ENCODE results near the gene CCDC69. TPM values are rescaled to one million over a fixed set of nuclear protein-coding genes. Genes with fewer than 3 reads are reported as not detected.

CCDC69 gene
- total and polyA plus RNA-seq, 9 donors: 38.5 to 104 (median 84.5) TPM

DNA sequence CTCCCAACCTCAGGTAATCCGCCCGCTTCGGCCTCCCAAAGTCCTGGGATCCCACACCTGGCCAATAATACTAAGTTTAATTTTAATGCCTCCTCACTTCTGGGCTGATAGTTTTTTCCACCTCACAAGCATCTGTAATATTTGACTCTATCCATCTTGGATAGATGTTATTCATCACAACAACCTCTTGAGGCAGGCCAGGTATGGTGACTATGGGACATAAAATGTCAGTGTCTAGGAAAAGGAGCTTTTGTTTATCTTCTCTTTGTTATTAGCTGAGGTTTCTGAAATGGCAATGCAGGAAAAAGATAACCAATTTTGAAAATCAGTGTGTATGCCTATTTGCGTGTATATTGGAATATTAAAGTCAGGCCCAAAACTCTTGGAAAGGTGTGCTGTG, 1.2 kb upstream of the CCDC69 start:
- DNase-seq: no peak
- Histone ChIP-seq H3K27me3 (ENCODE audit: control insufficient read depth, insufficient read depth, low read length) (no peaks in the 10 kb centered on the region), H3K9me3 (replicated peaks; ENCODE audit: control insufficient read depth, low read depth, low read length) (no peaks in the 10 kb centered on the region), H3K4me1 (ENCODE audit: control insufficient read depth, insufficient read depth, low read length) (peaks cover 31% of the 10 kb centered on the region), H3K27ac (ENCODE audit: low read length) (no peak overlapping the region), H3K4me3 (ENCODE audit: low read length) (no peak overlapping the region), H3K36me3 (ENCODE audit: control insufficient read depth, insufficient read depth, low read length) (peaks cover 3% of the 10 kb centered on the region)
- 93% methylated on average over 4 of the region's 4 CpGs for WGBS (ENCODE audit: insufficient coverage)

DNA sequence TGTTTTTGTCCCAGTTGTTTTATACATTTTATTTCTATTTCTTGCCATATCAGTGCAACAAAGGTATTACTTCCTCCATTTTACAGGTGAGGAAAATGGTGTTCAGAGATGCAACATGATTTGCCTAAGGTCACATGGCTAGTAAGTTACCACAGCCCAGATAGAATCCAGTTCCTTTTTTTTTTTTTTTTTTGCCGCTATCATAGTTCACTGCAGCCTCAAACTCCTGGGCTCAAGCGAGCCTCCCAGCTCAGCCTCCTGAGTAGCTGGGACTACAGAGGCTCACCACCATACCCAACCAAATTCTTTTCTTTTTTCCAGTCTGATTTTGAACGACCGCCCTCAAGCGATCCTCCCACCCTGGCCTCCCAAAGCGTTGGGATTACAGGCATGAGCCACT, 480 bp upstream of the CCDC69 start:
- Histone ChIP-seq H3K36me3 (ENCODE audit: control insufficient read depth, insufficient read depth, low read length) (peaks cover 3% of the 10 kb centered on the region), H3K9me3 (replicated peaks; ENCODE audit: control insufficient read depth, low read depth, low read length) (no peaks in the 10 kb centered on the region), H3K27ac (ENCODE audit: low read length) (no peak overlapping the region), H3K4me3 (ENCODE audit: low read length) (peak overlapping the region; percentile 76), H3K4me1 (ENCODE audit: control insufficient read depth, insufficient read depth, low read length) (peaks cover 34% of the 10 kb centered on the region), H3K27me3 (ENCODE audit: control insufficient read depth, insufficient read depth, low read length) (no peaks in the 10 kb centered on the region)
- no peak for DNase-seq
- 82% methylated on average over 3 of the region's 6 CpGs for WGBS (ENCODE audit: insufficient coverage)

DNA sequence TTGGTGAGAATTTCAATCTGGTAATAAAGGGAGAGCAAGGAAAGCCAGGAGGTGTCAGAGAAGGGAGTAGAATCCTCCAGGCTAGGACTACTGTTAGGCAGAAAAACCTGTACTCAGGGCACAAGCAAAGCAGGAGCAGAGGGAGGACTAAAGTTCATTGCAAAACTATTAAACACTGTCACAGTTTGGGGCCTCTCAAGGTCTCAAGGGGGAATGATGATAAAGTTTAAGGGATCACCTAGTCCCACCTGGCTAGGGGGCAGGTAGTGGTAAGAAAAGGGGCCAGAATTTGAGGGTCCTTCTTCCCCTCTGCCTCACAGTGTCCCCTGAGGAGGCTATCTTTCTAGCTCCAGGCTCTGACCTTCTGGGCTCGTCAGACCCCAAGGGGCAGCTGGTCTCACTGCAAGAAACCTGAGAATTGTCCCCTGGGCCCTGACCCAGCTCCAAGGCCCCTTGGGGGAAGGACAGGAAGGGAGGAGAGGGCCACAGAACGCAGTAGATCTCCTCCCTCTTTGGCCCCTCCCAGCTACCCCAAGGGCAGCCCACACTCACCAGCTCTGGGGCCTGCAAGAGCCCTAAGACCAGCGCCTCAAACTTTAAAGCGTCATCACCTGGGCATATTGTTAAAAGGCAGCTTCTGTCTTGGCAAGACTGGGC, 974 bp downstream of the CCDC69 start:
- WGBS (ENCODE audit: insufficient coverage): 20% methylated on average over 2 of the region's 4 CpGs
- no peak for DNase-seq
- Histone ChIP-seq H3K36me3 (ENCODE audit: control insufficient read depth, insufficient read depth, low read length) (peaks cover 3% of the 10 kb centered on the region), H3K4me1 (ENCODE audit: control insufficient read depth, insufficient read depth, low read length) (peaks cover 34% of the 10 kb centered on the region), H3K4me3 (ENCODE audit: low read length) (peak overlapping the region; percentile 76), H3K27ac (ENCODE audit: low read length) (peak overlapping the region; percentile 81), H3K9me3 (replicated peaks; ENCODE audit: control insufficient read depth, low read depth, low read length) (no peaks in the 10 kb centered on the region), H3K27me3 (ENCODE audit: control insufficient read depth, insufficient read depth, low read length) (no peaks in the 10 kb centered on the region)

DNA sequence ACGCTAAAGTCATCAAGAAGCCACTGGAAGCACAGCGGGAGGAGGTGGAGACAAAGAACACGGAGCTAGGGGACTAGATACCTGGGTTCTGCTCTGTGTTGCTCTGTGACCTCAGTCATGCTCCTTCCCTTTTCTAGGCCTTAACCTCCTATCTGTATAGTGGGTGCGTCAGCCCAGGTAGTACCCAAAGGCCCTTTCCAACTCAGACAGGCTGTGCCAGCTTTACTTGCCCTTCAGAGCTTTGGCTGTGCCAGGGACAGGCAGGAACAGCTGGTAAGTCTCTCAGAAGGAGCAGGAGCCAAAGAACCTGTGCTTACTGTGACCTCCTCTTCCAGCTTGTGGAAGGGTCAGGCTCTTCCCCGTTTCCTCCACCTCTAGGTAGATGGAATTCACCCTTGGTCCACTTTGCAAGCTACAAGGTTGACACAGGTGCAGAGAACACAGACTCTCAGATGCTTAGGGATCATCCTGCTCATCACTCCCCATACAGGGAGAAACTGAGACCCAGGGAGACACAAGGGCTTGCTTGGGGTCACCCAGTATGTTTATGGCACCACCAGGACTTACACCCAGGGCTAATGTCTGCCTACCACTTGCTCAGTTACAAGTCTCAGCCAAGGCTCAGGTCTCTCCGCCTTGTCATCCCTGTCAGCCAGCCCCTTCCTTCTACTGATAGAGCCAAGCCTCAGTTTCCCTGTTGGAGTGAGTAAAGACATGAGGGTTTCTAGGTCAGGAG, 1.7 kb downstream of the CCDC69 start:
- peak overlapping the region; percentile 76 for H3K4me3 ChIP-seq (ENCODE audit: low read length)
- H3K27ac ChIP-seq (ENCODE audit: low read length): peak overlapping the region; percentile 81
- 90% methylated on average over 5 of the region's 6 CpGs for WGBS (ENCODE audit: insufficient coverage)

DNA sequence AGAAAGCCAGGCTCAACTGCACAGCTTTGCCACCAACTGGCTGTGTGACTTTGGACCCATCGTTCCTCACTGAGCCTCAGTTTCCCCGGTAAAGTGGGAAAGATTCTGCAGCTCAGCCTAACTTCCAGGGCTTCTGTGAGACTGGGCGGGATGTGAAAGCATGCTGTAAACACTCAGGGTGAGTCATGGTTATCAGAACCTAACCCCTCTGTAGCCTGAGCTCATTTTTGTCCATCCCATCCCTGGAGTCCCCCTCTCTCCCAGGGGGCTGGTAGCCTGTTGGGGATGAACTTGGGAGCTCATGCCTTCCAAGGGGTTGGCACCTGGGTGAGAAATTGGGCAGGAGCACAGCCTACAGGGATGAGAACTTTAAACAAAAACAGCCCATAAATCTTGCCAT, 2.3 kb downstream of the CCDC69 start:
- DNase-seq: no peak
- Histone ChIP-seq H3K27me3 (ENCODE audit: control insufficient read depth, insufficient read depth, low read length) (no peaks in the 10 kb centered on the region), H3K4me1 (ENCODE audit: control insufficient read depth, insufficient read depth, low read length) (peaks cover 34% of the 10 kb centered on the region), H3K27ac (ENCODE audit: low read length) (no peak overlapping the region), H3K4me3 (ENCODE audit: low read length) (no peak overlapping the region), H3K9me3 (replicated peaks; ENCODE audit: control insufficient read depth, low read depth, low read length) (no peaks in the 10 kb centered on the region), H3K36me3 (ENCODE audit: control insufficient read depth, insufficient read depth, low read length) (peaks cover 3% of the 10 kb centered on the region)
- 100% methylated on average over 1 of the region's 3 CpGs for WGBS (ENCODE audit: insufficient coverage)

More for the DNA sequence above, 1.7 kb downstream of the CCDC69 start:
- H3K9me3 ChIP-seq (replicated peaks; ENCODE audit: control insufficient read depth, low read depth, low read length): no peaks in the 10 kb centered on the region
- DNase-seq: no peak
- H3K27me3 ChIP-seq (ENCODE audit: control insufficient read depth, insufficient read depth, low read length): no peaks in the 10 kb centered on the region
- H3K4me1 ChIP-seq (ENCODE audit: control insufficient read depth, insufficient read depth, low read length): peaks cover 34% of the 10 kb centered on the region
- peaks cover 3% of the 10 kb centered on the region for H3K36me3 ChIP-seq (ENCODE audit: control insufficient read depth, insufficient read depth, low read length)

DNA sequence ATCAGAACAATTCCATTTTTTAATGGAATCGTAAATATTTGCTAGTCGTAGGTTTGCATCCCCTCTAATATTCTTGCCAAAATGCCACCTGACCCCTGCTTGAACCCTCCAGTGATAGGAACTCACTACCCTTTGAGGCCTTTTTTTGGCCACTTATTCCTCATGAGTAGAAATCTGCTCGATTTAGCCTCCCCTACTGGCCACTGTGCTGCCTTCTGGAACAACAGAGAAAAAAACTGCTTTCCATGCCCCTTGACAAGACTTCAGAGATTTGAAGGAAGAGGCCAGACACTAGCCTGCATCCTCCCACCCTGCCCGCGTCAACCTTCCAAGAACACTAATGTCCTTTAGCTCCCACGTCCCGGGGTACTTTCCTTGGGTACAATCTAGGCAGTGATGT, 4.1 kb downstream of the CCDC69 start:
- H3K27me3 ChIP-seq (ENCODE audit: control insufficient read depth, insufficient read depth, low read length): no peaks in the 10 kb centered on the region
- no peak for DNase-seq
- WGBS (ENCODE audit: insufficient coverage): 81% methylated on average over 7 of the region's 7 CpGs
- no peaks in the 10 kb centered on the region for H3K9me3 ChIP-seq (replicated peaks; ENCODE audit: control insufficient read depth, low read depth, low read length)
- no peak overlapping the region for H3K4me3 ChIP-seq (ENCODE audit: low read length)
- H3K27ac ChIP-seq (ENCODE audit: low read length): no peak overlapping the region
- peaks cover 37% of the 10 kb centered on the region for H3K4me1 ChIP-seq (ENCODE audit: control insufficient read depth, insufficient read depth, low read length)
- peaks cover 3% of the 10 kb centered on the region for H3K36me3 ChIP-seq (ENCODE audit: control insufficient read depth, insufficient read depth, low read length)

DNA sequence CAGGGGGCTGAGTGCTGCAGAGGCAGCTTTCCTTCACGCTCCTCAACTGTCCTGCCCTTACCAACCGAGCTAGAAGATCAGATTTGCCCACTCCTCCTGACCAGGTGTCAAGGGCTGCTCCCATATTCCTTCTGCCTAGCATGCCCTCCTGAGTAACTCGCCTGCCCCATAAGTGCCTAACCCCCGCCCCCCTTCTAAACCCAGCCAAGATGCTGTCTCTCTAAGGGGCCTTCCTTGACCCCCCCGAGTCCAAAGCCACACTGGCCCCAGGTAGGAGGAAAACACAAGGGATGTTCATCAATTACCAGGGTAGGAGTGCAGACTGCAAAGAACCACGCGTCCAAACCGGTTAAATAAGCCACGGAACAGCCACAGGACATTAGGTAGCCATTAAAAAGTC, 4.8 kb downstream of the CCDC69 start:
- H3K27ac ChIP-seq (ENCODE audit: low read length): no peak overlapping the region

DNA sequence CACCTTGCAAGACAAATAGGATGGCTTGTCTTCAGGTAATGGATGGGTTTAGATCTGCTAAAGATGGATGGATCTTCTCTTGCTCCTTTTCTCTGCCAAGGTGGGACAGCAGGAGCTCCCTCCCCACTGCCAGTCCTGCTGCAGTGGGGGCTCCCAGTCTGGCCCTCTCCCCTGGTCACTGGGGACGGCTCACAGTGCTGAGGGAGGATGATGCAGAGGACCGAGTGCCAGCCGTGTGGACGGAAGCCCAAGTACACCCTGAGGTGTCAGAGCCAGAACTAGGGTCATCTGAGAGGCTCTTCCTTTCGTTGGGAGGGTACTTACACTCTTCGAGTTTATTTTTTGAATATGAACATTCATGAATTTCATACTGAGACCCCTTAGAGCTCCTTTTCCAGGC, 5.7 kb downstream of the CCDC69 start:
- H3K4me1 ChIP-seq (ENCODE audit: control insufficient read depth, insufficient read depth, low read length): peaks cover 40% of the 10 kb centered on the region
- no CpG with 5 or more reads among the region's 6 CpGs for WGBS (ENCODE audit: insufficient coverage)
- H3K9me3 ChIP-seq (replicated peaks; ENCODE audit: control insufficient read depth, low read depth, low read length): no peaks in the 10 kb centered on the region
- peaks cover 3% of the 10 kb centered on the region for H3K36me3 ChIP-seq (ENCODE audit: control insufficient read depth, insufficient read depth, low read length)
- H3K27me3 ChIP-seq (ENCODE audit: control insufficient read depth, insufficient read depth, low read length): no peaks in the 10 kb centered on the region
- no peak overlapping the region for H3K4me3 ChIP-seq (ENCODE audit: low read length)
- no peak overlapping the region for H3K27ac ChIP-seq (ENCODE audit: low read length)
- no peak for DNase-seq

More for the DNA sequence above, 4.8 kb downstream of the CCDC69 start:
- Histone ChIP-seq H3K36me3 (ENCODE audit: control insufficient read depth, insufficient read depth, low read length) (peaks cover 3% of the 10 kb centered on the region), H3K4me3 (ENCODE audit: low read length) (no peak overlapping the region), H3K9me3 (replicated peaks; ENCODE audit: control insufficient read depth, low read depth, low read length) (no peaks in the 10 kb centered on the region), H3K4me1 (ENCODE audit: control insufficient read depth, insufficient read depth, low read length) (peaks cover 40% of the 10 kb centered on the region), H3K27me3 (ENCODE audit: control insufficient read depth, insufficient read depth, low read length) (no peaks in the 10 kb centered on the region)
- 89% methylated on average over 5 of the region's 9 CpGs for WGBS (ENCODE audit: insufficient coverage)
- DNase-seq: no peak

DNA sequence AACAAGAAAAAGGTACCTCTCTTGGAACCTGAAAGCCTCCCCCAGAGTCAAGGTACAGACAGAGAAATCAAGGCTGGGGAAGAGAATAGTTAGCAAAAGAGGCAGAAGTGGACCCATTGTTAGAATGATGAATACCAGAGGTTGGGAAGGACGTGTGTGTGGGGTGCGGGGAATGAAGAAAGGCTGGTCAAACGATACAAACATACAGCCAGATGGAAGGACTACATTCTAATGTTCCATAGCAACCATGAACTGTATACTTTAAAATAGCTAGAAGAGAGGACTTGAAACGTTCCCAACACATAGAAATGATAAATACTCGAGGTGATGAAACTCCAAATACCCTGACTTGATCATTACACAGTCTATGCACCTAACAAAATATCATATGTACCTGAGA, 7.1 kb downstream of the CCDC69 start:
- Histone ChIP-seq H3K9me3 (replicated peaks; ENCODE audit: control insufficient read depth, low read depth, low read length) (no peaks in the 10 kb centered on the region), H3K27me3 (ENCODE audit: control insufficient read depth, insufficient read depth, low read length) (no peaks in the 10 kb centered on the region), H3K27ac (ENCODE audit: low read length) (no peak overlapping the region), H3K36me3 (ENCODE audit: control insufficient read depth, insufficient read depth, low read length) (peaks cover 7% of the 10 kb centered on the region), H3K4me3 (ENCODE audit: low read length) (no peak overlapping the region), H3K4me1 (ENCODE audit: control insufficient read depth, insufficient read depth, low read length) (peaks cover 28% of the 10 kb centered on the region)
- WGBS (ENCODE audit: insufficient coverage): no CpG with 5 or more reads among the region's 5 CpGs
- no peak for DNase-seq

DNA sequence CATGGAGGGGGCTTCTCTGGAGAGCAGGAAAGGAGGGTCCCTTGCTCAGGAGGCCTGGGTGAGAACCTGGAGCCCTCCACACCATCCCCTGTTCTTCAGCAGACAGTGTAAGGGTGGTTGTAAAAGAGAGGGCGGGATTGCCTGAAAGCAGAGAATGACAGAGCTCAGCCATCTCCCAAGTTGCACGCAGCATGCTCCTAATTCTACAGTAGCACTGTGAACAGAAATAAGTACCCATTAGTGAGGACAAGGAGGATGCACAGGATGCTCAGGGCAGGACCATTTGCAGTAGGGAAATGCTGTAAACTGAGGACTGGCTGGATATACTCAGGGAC, 8.4 kb downstream of the CCDC69 start:
- Histone ChIP-seq H3K4me1 (ENCODE audit: control insufficient read depth, insufficient read depth, low read length) (peaks cover 18% of the 10 kb centered on the region), H3K27ac (ENCODE audit: low read length) (no peak overlapping the region)
- no CpG with 5 or more reads among the region's 2 CpGs for WGBS (ENCODE audit: insufficient coverage)

More for the DNA sequence above, 8.4 kb downstream of the CCDC69 start:
- Histone ChIP-seq H3K27me3 (ENCODE audit: control insufficient read depth, insufficient read depth, low read length) (no peaks in the 10 kb centered on the region), H3K36me3 (ENCODE audit: control insufficient read depth, insufficient read depth, low read length) (peaks cover 7% of the 10 kb centered on the region), H3K9me3 (replicated peaks; ENCODE audit: control insufficient read depth, low read depth, low read length) (no peaks in the 10 kb centered on the region), H3K4me3 (ENCODE audit: low read length) (no peak overlapping the region)
- no peak for DNase-seq
